GM12878 (cell line): Measurements from ENCODE around the gene ACSL3.

Experiments used
- BCL11A ChIP-seq: IDR thresholded peaks from 2 replicates; pipeline ENCODE4 v1.6.1; 2011; ENCODE audit warnings: low read depth, low read length
- CHD4 ChIP-seq: fragments of 200-600 bp; sonication (generic); IDR thresholded peaks from 2 replicates; pipeline ENCODE4 v1.6.1; 2016; ENCODE audit warnings: mild to moderate bottlenecking
- FOXM1 ChIP-seq: IDR thresholded peaks from 2 replicates; pipeline ENCODE4 v1.6.1; 2012; ENCODE audit warnings: low read depth, mild to moderate bottlenecking, inconsistent platforms, low read length, moderate library complexity
- PML ChIP-seq: IDR thresholded peaks from 2 replicates; pipeline ENCODE4 v1.6.1; 2012; ENCODE audit warnings: low read length, inconsistent platforms
- POLR2A ChIP-seq: IDR thresholded peaks from 2 replicates; pipeline ENCODE4 v1.6.1; 2011; ENCODE audit warnings: low read depth, mild to moderate bottlenecking, low read length
- POLR2AphosphoS5 ChIP-seq: IDR thresholded peaks from 2 replicates; pipeline ENCODE4 v1.6.1; 2011; ENCODE audit warnings: mild to moderate bottlenecking, low read length, inconsistent platforms
- RCOR1 ChIP-seq: conservative IDR thresholded peaks from 2 replicates; pipeline ENCODE4 v1.6.1; 2012; ENCODE audit warnings: low read depth, low read length, improper control_type of control experiment
- SUPT20H ChIP-seq: IDR thresholded peaks from 2 replicates; pipeline ENCODE4 v1.6.1; 2011; ENCODE audit warnings: low read depth, mild to moderate bottlenecking, low read length, moderate library complexity, borderline replicate concordance; ENCODE audit not compliant: control insufficient read depth
- ZBED1 ChIP-seq: IDR thresholded peaks from 2 replicates; pipeline ENCODE4 v1.6.1; 2016; ENCODE audit warnings: borderline replicate concordance
- TF ChIP-seq, protein P1 (sequence below), 3 experiments: IDR thresholded peaks in 2 of 3; conservative IDR thresholded peaks in 1 of 3; 2 replicates each; pipeline ENCODE4 v1.5.1; 2011; ENCODE audit warnings: low read depth in 3 of 3, low read length in 3 of 3, mild to moderate bottlenecking in 3 of 3, control low read depth in 2 of 3, moderate library complexity in 2 of 3, inconsistent platforms in 1 of 3, mixed read lengths in 1 of 3; ENCODE audit not compliant: control insufficient read depth in 2 of 3, insufficient read depth in 1 of 3; ENCODE audit errors: extremely low read depth in 1 of 3
- TF ChIP-seq, protein P2 (sequence below): IDR thresholded peaks from 2 replicates; pipeline ENCODE4 v1.6.1; 2012; ENCODE audit warnings: low read depth, low read length, improper control_type of control experiment

DNA sequence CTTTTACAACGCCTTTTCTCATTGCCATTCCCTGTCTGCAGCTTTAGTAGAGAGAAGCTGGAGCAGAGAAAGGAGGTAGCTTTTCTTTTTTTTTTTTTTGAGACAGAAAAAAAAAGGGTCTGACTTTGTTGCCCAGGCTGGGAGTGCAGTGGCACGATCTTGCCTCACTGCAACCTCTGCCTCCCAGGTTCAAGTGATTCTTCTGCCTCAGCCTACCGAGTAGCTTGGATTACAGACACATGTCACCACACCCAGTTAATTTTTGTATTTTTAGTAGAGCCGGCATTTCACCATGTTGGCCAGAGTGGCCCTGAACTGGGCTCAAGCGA is 25.0 kb upstream of the ACSL3 start:
- TF ChIP-seq CHD4 (no peak), POLR2A (no peak), RCOR1 (no peak), POLR2AphosphoS5 (no peak), ZBED1 (no peak), SUPT20H (no peak), FOXM1 (no peak), PML (no peak), BCL11A (no peak)
- TF ChIP-seq, protein P1, sequence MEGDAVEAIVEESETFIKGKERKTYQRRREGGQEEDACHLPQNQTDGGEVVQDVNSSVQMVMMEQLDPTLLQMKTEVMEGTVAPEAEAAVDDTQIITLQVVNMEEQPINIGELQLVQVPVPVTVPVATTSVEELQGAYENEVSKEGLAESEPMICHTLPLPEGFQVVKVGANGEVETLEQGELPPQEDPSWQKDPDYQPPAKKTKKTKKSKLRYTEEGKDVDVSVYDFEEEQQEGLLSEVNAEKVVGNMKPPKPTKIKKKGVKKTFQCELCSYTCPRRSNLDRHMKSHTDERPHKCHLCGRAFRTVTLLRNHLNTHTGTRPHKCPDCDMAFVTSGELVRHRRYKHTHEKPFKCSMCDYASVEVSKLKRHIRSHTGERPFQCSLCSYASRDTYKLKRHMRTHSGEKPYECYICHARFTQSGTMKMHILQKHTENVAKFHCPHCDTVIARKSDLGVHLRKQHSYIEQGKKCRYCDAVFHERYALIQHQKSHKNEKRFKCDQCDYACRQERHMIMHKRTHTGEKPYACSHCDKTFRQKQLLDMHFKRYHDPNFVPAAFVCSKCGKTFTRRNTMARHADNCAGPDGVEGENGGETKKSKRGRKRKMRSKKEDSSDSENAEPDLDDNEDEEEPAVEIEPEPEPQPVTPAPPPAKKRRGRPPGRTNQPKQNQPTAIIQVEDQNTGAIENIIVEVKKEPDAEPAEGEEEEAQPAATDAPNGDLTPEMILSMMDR (IDR thresholded peaks at IDR 0.05 in 2 of 3, conservative IDR thresholded peaks at IDR 0.05 in 1 of 3; ENCODE audit: control insufficient read depth in 2 of 3, extremely low read depth in 1 of 3, insufficient read depth in 1 of 3, low read depth in 3 of 3, low read length in 3 of 3): no peak
- TF ChIP-seq, protein P2, sequence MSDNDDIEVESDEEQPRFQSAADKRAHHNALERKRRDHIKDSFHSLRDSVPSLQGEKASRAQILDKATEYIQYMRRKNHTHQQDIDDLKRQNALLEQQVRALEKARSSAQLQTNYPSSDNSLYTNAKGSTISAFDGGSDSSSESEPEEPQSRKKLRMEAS: no peak
